Measurements from ENCODE around the gene MTMR8.

Gene MTMR8

GRCh38 chrX:64306712-64307111 is 88.5 kb downstream of the MTMR8 start:
- no peak for DNase-seq (ENCODE audit: low read depth)

- no peak for DNase-seq (ENCODE audit: low read depth)
Observed at GRCh38 chrX:64291123-64291522, 104.1 kb downstream of the MTMR8 start.

- no peak for DNase-seq (ENCODE audit: low read depth)
Observed at GRCh38 chrX:64265265-64265664, 130.0 kb downstream of the MTMR8 start.

- DNase-seq (ENCODE audit: low read depth) = no peak
Observed at GRCh38 chrX:64230123-64230970, 164.9 kb downstream of the MTMR8 start, which contains the start of gene ASB12. Gene ASB12 (minus strand): TSS chrX:64230607. CDS start chrX:64225650, 4,957 bp downstream.

- no peak for DNase-seq (ENCODE audit: low read depth)
Observed at GRCh38 chrX:64229154-64229553, 166.1 kb downstream of the MTMR8 start.
